Peyer's patch (tissue), 4 donors: ENCODE data around the gene XPNPEP1. TPM values are rescaled to one million over a fixed set of nuclear protein-coding genes. Genes with fewer than 3 reads are reported as not detected.

Experiments
- DNase-seq, 3 donors: peaks; one replicate each; pipeline ENCODE4 v3.0.0-alpha.2; 2017 to 2019
- H3K27ac ChIP-seq, 4 donors: fragments of 200-600 bp; sonication (generic); one replicate each; pipeline ENCODE4 v1.5.1; 2016 to 2019
- H3K27me3 ChIP-seq, 2 donors: fragments of 200-600 bp; sonication (generic); one replicate each; pipeline ENCODE4 v1.5.1; 2019
- H3K36me3 ChIP-seq, 3 donors: fragments of 200-600 bp; sonication (generic); one replicate each; pipeline ENCODE4 v1.5.1; 2016 to 2019
- H3K4me1 ChIP-seq, 4 donors: fragments of 200-600 bp; sonication (generic); one replicate each; pipeline ENCODE4 v1.5.1; 2016 to 2019
- H3K4me3 ChIP-seq, 4 donors: fragments of 200-600 bp; sonication (generic); 1 replicate in 3 of 4; 2 replicates in 1 of 4; pipeline ENCODE4 v1.5.1; 2016 to 2019; ENCODE audit warnings: mild to moderate bottlenecking in 1 of 4
- H3K9me3 ChIP-seq, 4 donors: fragments of 200-600 bp; sonication (generic); one replicate each; pipeline ENCODE4 v1.5.1; 2016 to 2019; ENCODE audit warnings: mild to moderate bottlenecking in 1 of 4
- CTCF ChIP-seq, 6 experiments: fragments of 450-650 bp in 4 of 6; fragments of 200-600 bp in 2 of 6; sonication (generic) in 1 of 6; IDR thresholded peaks; one replicate each; pipeline ENCODE4 v1.5.1; 2017 to 2019; ENCODE audit warnings: antibody characterized with exemption in 6 of 6, mild to moderate bottlenecking in 3 of 6, moderate library complexity in 1 of 6
- POLR2A ChIP-seq, 2 donors: fragments of 450-650 bp; IDR thresholded peaks; one replicate each; pipeline ENCODE4 v1.5.1; 2017; ENCODE audit warnings: antibody characterized with exemption in 2 of 2, mild to moderate bottlenecking in 2 of 2, moderate library complexity in 2 of 2
- total RNA-seq, 4 donors: library from RNA; depleted of rRNA; stranded (reverse); fragments of >200 nt; gene quantifications; one replicate each; pipeline ENCODE4 v1.1.0, GENCODE V29; 2016

The XPNPEP1 gene
- total RNA-seq, 4 donors from 2014 or later = 148 to 295 (median 263) TPM

- DNase-seq = peak; percentile 63 to 88 (median 82)
- Histone ChIP-seq H3K36me3 (no peaks in the 10 kb centered on the region), H3K27me3 (no peaks in the 10 kb centered on the region), H3K9me3 (no peaks in the 10 kb centered on the region), H3K4me1 (no peaks in the 10 kb centered on the region), H3K4me3 (no peak overlapping the region), H3K27ac (no peak overlapping the region)
- no peak for TF ChIP-seq POLR2A (IDR thresholded peaks at IDR 0.05)
- TF ChIP-seq CTCF (IDR thresholded peaks at IDR 0.05) = peak; percentile 25 to 88 (median 78)
Observed at GRCh38 chr10:109852475-109853037, 70.8 kb downstream of the XPNPEP1 start.

- Histone ChIP-seq H3K27ac (no peak overlapping the region), H3K27me3 (no peaks in the 10 kb centered on the region), H3K4me1 (no peaks in the 10 kb centered on the region), H3K9me3 (no peaks in the 10 kb centered on the region), H3K4me3 (no peak overlapping the region), H3K36me3 (no peaks in the 10 kb centered on the region)
- no peak for DNase-seq
- TF ChIP-seq POLR2A (IDR thresholded peaks at IDR 0.05) = no peak
- no peak for TF ChIP-seq CTCF (IDR thresholded peaks at IDR 0.05)
Observed at GRCh38 chr10:109851616-109852474, 71.5 kb downstream of the XPNPEP1 start.

GRCh38 chr10:109846832-109847231, 76.5 kb downstream of the XPNPEP1 start:
- no peaks in the 10 kb centered on the region for H3K9me3 ChIP-seq
- H3K36me3 ChIP-seq = no peaks in the 10 kb centered on the region
- no peak for DNase-seq
- no peaks in the 10 kb centered on the region for H3K27me3 ChIP-seq
- no peak overlapping the region for H3K4me3 ChIP-seq
- TF ChIP-seq CTCF (IDR thresholded peaks at IDR 0.05) (no peak), POLR2A (IDR thresholded peaks at IDR 0.05) (no peak)
- no peak overlapping the region for H3K27ac ChIP-seq
- H3K4me1 ChIP-seq = no peaks in the 10 kb centered on the region

- H3K36me3 ChIP-seq = no peaks in the 10 kb centered on the region
- TF ChIP-seq POLR2A (IDR thresholded peaks at IDR 0.05) (no peak), CTCF (IDR thresholded peaks at IDR 0.05) (no peak)
- no peaks in the 10 kb centered on the region for H3K9me3 ChIP-seq
- H3K4me3 ChIP-seq = no peak overlapping the region
- no peaks in the 10 kb centered on the region for H3K27me3 ChIP-seq
- no peak overlapping the region for H3K27ac ChIP-seq
- H3K4me1 ChIP-seq = no peaks in the 10 kb centered on the region
- no peak for DNase-seq
Observed at GRCh38 chr10:109845308-109845707, 78.0 kb downstream of the XPNPEP1 start.

- Histone ChIP-seq H3K4me1 (no peaks in the 10 kb centered on the region), H3K4me3 (no peak overlapping the region), H3K9me3 (no peaks in the 10 kb centered on the region), H3K27ac (no peak overlapping the region), H3K27me3 (no peaks in the 10 kb centered on the region), H3K36me3 (no peaks in the 10 kb centered on the region)
- no peak for DNase-seq
- TF ChIP-seq CTCF (IDR thresholded peaks at IDR 0.05) = no peak
- no peak for TF ChIP-seq POLR2A (IDR thresholded peaks at IDR 0.05)
Observed at GRCh38 chr10:109838592-109839244, 84.6 kb downstream of the XPNPEP1 start.
